ENCODE data around the gene DDIT4. TPM values are rescaled to one million over a fixed set of nuclear protein-coding genes. Genes with fewer than 3 reads are reported as not detected.
A peak's percentile ranks its signal among the peaks of the same experiment; 100 is the strongest.
"Not testable (repeated sequence)": the region's sequence is repeated elsewhere in the genome, so short reads cannot be mapped to it uniquely, and the experiment has no call there.

Gene DDIT4
- 42.5 and 56.8 TPM in 2 replicates for total RNA-seq (2014; rRNA removed; shearing (Covaris generic))

DNA sequence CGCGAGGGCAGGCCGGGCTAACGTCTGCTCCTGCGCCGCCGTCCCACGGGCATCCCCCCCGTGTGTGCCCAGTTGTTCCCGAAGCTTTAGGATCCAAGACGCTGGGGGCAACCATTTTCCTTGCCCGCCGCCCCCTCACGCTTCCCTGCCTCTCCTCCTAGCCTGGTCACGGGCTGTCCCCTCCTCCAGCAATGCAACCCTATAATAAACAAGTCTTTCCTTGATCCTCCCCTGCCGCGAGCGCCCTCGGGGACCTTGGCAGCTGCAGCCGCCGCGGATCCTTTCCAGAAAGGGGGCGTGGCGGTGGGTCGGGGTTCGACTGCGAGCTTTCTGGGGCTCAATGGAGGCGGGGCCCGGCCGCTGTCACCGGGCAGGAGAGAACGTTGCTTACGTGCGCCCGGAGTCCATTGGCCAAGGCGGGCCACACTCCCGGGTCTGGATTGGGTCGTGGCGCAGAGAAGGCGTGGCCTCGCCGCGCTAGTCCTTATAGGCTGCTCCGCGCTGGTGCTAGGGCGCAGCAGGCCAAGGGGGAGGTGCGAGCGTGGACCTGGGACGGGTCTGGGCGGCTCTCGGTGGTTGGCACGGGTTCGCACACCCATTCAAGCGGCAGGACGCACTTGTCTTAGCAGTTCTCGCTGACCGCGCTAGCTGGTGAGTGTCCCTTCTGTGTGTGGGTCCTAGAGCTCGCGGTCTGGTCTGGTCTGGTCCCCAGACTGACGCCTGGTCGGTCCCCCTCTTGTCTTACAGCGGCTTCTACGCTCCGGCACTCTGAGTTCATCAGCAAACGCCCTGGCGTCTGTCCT, at the start of gene DDIT4:
Gene DDIT4 (plus strand): TSS at position 515 of the 803 bp plus-strand sequence. CDS start 293 bp downstream, outside the sequence.
- peak; percentile 98 for DNase-seq (ENCODE audit: low read depth)

- DNase-seq (ENCODE audit: low read depth) = not testable (repeated sequence)
These were observed 49.5 kb upstream of the DDIT4 start for GRCh38 chr10:72224191-72224590.

- no peak for DNase-seq (ENCODE audit: low read depth)
These were observed 47.2 kb upstream of the DDIT4 start for GRCh38 chr10:72226418-72227027.

GRCh38 chr10:72227826-72228225, 45.9 kb upstream of the DDIT4 start:
- DNase-seq (ENCODE audit: low read depth) = no peak

- DNase-seq (ENCODE audit: low read depth) = no peak
These were observed 45.4 kb upstream of the DDIT4 start for GRCh38 chr10:72228318-72228751.

- DNase-seq (ENCODE audit: low read depth) = no peak
These were observed 44.2 kb upstream of the DDIT4 start for GRCh38 chr10:72229261-72230251.

DNA sequence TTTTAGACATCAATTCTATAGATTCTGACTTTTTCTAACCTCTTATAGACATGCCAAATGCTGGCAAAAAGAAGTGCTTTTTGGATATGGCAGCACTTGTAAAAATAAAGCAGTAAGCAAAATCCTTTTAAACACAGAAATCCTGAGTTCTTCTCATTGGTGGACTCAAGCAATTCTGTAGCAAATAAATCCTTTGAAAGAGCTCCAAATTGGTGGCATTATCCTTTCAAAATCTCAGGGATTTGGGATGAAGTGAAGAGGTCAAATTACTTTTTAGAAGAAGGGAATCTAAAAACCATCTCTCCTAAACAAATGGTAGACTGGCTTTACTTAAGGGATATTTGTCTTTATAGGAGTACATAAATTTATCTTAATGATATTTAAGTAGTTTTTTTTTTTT, 40.1 kb upstream of the DDIT4 start:
- DNase-seq (ENCODE audit: low read depth) = no peak

GRCh38 chr10:72234560-72235095, 39.1 kb upstream of the DDIT4 start:
- DNase-seq (ENCODE audit: low read depth) = no peak

DNA sequence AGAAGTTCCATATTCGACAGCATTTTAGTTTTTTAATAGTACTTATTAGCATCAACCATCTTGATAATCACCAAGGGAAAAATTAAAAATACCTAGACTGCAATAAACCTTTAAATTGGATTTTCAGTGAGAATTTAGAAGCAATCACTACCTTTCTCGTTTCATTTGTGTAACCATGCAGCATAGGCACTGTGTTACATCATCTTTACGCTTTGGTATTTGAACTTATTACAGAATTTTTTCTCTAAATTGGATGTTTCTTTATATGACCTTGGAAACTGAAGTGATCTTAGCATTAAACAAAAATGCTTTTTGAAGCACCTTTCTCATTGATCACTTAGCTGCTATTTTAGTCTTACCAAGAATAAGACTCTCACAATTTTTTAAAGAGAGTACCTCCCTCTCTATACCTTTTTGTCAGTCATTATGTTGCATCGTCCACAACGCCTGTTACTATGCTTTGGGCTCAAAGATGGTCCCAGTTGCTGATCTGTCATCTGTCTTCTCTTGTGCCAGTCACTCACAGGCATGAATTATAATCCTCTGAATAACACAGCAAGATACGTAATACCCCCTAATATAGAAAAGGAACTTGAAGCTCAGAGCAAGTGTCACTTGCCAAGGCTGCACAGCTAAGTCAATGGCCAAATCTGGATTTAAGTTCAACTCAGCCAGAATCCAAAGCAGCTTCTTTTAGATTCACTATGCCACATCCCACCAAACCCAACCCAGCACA, 38.0 kb upstream of the DDIT4 start:
- no peak for DNase-seq (ENCODE audit: low read depth)

GRCh38 chr10:72238392-72239175, 35.1 kb upstream of the DDIT4 start:
- DNase-seq (ENCODE audit: low read depth) = no peak

GRCh38 chr10:72239409-72239808, 34.3 kb upstream of the DDIT4 start:
- no peak for DNase-seq (ENCODE audit: low read depth)

GRCh38 chr10:72240371-72240770, 33.4 kb upstream of the DDIT4 start:
- no peak for DNase-seq (ENCODE audit: low read depth)

DNA sequence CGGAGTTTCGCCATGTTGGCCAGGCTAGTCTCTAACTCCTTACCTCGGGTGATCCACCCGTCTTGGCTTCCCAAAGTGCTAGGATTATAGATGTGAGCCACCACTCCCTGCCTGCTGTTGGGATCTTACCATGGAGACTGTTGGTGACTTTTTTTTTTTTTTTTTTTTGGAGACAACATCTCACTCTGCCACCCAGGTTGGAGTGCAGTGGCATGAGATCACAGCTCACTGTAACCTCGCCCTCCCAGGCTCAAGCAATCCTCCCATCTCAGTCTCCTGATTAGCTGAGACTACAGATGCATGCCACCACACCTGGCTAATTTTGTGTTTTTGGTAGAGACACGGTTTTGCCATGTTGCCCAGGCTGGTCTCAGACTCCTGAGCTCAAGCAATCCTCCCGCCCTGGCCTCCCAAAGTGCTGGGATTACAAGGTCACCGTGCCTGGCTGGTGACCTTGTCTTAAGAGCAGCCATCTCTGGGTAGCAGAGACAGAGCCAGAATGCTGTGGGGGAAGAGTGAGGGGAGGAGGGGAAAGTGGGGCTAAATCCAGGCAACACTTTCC, 32.0 kb upstream of the DDIT4 start:
- no peak for DNase-seq (ENCODE audit: low read depth)

GRCh38 chr10:72242675-72243074, 31.0 kb upstream of the DDIT4 start:
- no peak for DNase-seq (ENCODE audit: low read depth)

DNA sequence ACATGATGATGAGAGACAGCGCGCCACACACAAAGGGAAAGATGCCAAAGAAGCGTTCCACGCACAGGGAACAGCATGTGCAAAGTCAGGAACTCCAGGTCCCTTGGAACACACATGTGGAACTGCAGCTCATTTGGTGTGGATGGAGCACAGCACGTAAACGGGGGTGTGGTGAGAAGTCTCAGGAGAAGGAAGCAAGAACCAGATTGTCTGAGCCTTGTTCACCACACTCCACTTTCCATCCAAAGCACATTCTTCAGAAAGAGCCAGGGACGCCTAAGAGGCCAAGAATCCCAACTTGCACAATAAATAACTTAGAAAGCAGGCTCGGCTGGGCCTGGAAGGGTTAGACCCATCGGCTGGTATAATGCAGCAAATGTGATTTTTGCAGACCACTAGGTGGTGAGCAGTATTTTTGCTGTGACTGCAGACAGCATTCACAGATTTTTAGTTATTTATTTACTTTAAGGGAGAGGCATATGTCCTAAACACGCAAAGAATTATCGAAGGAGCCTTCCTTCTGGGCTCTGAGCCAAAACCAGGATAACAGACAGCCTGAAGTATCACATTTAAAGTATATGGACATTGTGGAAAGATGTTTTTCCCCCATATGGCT, 29.8 kb upstream of the DDIT4 start:
- DNase-seq (ENCODE audit: low read depth) = no peak

- DNase-seq (ENCODE audit: low read depth) = no peak
These were observed 29.1 kb upstream of the DDIT4 start for GRCh38 chr10:72244573-72245038.

DNA sequence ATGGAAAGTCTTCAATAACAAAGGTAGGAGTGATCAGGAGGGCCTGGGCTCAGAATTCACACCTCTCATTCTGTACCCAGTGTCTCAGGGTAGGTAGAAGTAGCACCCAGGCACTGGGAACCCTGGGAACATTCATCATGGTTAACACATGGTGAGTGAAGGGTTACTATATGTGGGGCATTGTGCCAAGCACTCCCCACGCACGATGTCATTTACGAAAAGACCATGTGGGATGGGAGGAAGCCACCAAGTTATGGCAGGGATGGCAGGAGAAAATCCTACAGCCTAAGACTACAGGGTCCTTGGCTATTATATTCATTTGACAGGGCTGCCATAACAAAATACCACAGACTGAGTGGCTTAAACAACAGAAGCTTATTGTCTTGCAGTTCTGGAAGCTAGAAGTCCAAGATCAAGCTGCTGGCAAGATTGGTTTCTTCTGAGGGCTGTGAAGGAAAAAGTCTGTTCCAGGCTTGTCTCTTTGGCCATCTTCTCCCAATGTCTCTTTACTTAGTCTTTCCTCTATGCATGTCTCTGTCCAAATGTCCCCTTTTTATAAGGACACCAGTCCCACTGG, 27.7 kb upstream of the DDIT4 start:
- no peak for DNase-seq (ENCODE audit: low read depth)

DNA sequence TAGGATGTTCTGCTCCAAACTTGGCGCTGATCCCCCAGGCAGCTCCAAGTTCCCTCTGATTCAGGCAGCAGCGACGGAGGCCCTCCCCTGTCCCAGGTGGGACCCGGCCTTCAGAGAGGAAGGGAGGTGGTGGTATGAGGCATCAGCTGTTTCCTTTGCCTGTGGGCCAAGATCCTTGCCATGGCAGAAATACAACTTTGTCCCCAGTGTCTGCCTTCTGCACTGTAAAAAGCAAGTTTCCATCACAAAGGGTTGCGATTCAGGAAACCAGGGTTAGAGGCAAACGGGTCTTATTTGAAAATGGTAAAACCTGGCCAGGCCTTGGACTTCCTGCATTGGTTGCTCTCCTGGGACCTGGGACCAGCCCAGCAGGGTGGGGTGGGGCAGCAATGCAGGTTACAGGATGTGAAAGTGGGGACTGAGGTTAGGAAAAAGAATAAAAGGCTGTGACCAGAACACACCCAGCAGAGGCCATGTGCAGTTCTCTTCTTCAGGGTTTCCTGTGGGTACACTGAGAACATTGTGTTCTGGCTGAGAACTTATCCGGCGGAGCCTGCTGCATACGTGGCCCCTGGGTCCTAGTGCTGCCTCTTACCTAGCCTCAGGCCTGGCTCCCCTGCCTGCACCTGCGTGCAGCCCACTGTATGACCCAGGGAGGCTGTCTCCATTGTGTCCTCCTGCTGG, 25.1 kb upstream of the DDIT4 start:
- no peak for DNase-seq (ENCODE audit: low read depth)

Data from M059J (cell line).